DMS53 (cell line): ENCODE results near the gene VOPP1.

Source experiments
- DNase-seq: peaks from one replicate; lab custom pipeline; 2025; lab: John Stamatoyannopoulos, UW

VOPP1 gene

GRCh38 chr7:55576753-55577152, 4.5 kb upstream of the VOPP1 start:
- DNase-seq = no peak

- no peak for DNase-seq
Measured at GRCh38 chr7:55575733-55576132, 3.4 kb upstream of the VOPP1 start.

- no peak for DNase-seq
Measured at GRCh38 chr7:55575098-55575497, 2.8 kb upstream of the VOPP1 start.

GRCh38 chr7:55574051-55574717, 1.9 kb upstream of the VOPP1 start:
- DNase-seq = no peak

- peak; percentile 41 for DNase-seq
Measured at GRCh38 chr7:55573234-55573900, 1.1 kb upstream of the VOPP1 start.

- peak; percentile 77 for DNase-seq
Measured at GRCh38 chr7:55571511-55572377, 558 bp downstream of the VOPP1 start.

- DNase-seq = peak; percentile 23
Measured at GRCh38 chr7:55570939-55571338, 1.4 kb downstream of the VOPP1 start.

- DNase-seq = no peak
Measured at GRCh38 chr7:55570218-55570873, 2.0 kb downstream of the VOPP1 start.

- DNase-seq = no peak
Measured at GRCh38 chr7:55569797-55570196, 2.5 kb downstream of the VOPP1 start.

- DNase-seq = no peak
Measured at GRCh38 chr7:55569269-55569663, 3.0 kb downstream of the VOPP1 start.

GRCh38 chr7:55568613-55569268, 3.6 kb downstream of the VOPP1 start:
- no peak for DNase-seq

GRCh38 chr7:55567571-55567970, 4.7 kb downstream of the VOPP1 start:
- DNase-seq = no peak

- DNase-seq = no peak
Measured at GRCh38 chr7:55565681-55566080, 6.6 kb downstream of the VOPP1 start.

- DNase-seq = no peak
Measured at GRCh38 chr7:55563596-55564325, 8.5 kb downstream of the VOPP1 start.

- DNase-seq = no peak
Measured at GRCh38 chr7:55561690-55562089, 10.6 kb downstream of the VOPP1 start.

GRCh38 chr7:55558962-55559920, 13.1 kb downstream of the VOPP1 start:
- no peak for DNase-seq

GRCh38 chr7:55557666-55558188, 14.6 kb downstream of the VOPP1 start:
- no peak for DNase-seq

GRCh38 chr7:55556492-55556891, 15.8 kb downstream of the VOPP1 start:
- no peak for DNase-seq

GRCh38 chr7:55556031-55556430, 16.3 kb downstream of the VOPP1 start:
- no peak for DNase-seq

- DNase-seq = no peak
Measured at GRCh38 chr7:55555160-55555559, 17.1 kb downstream of the VOPP1 start.
